ENCODE measurements around the gene LRRC15.

The LRRC15 gene

GRCh38 chr3:194364652-194365434 is 4.7 kb downstream of the LRRC15 start:
- DNase-seq (ENCODE audit: low read depth, low spot score) = peak; percentile 40

DNA sequence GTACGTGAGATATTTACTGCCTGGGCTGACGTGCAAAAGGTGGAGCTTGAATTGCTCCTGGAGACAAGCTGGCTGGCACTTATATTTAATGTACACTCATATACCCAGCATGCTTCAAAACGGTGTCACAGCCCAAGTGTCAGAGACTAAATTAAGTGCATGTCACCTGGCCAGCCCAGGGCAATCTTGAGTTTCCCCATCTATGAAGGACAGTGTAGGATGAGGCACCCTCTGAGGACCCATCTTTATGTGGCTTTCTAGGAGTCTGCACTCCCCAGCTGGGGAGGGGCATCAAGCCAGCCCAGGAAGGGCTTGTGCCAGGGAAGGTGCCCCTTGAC is 5.3 kb downstream of the LRRC15 start:
- no peak for DNase-seq (ENCODE audit: low read depth, low spot score)

DNA sequence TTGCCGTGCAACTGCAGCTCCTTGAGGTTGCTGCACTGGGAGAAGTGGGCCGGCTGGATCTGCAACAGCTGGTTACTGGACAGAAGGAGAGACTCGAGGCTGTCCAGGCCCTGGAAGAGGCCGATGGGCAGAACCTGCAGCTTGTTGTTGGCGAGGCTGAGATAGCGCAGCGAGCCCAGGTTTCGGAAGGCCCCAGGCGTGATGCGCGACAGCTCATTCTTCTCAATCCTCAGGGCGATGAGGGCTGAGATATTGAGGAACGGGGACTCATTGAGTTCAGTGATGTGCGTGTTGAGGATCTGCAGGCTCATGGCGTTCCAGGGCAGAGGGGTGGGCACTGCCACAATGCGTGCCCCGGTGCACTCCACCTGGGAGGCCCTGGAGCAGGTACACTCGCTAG is 9.0 kb downstream of the LRRC15 start:
- no peak for DNase-seq (ENCODE audit: low read depth, low spot score)

GRCh38 chr3:194357681-194358080 is 11.9 kb downstream of the LRRC15 start:
- DNase-seq (ENCODE audit: low read depth, low spot score) = no peak

DNA sequence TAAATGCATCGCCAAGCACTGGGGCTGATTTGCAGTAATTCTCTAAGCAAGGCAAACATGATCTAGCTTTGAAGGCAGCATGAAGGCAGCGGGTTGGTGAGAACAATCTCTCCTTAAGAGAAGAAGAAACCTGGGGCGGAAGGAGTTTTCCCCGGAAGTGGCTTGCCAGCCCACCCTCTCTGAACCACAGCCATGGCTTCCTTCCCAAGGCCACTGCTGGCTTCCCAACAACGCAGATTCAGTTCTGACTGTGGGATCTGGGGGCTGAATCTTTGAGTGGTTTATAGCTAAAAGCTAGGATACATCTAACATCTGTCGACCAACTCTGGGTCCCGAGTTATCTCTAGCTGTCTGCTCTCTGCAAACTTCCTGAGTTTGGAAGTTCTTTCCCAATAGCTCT is 14.2 kb downstream of the LRRC15 start:
- DNase-seq (ENCODE audit: low read depth, low spot score) = no peak

DNA sequence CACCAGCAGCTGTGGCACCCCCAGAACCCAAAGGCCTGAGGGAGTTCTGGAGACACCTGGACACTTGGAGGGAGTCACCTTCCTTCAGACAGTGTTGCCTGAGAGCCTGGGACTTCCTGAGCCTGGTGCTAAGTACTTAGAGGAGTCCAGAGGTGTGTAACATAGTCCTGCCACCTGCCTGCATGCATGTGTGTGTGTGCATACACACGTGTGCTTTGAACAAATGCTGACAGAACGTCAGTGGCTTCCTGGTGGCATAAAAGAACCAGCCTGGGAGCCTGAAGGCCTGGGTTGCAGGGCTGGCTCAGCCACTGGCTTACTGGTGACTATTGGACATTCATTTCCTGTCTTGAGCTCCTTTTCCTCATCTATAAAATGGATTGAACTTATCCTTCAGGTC is 15.2 kb downstream of the LRRC15 start:
- DNase-seq (ENCODE audit: low read depth, low spot score) = no peak

DNA sequence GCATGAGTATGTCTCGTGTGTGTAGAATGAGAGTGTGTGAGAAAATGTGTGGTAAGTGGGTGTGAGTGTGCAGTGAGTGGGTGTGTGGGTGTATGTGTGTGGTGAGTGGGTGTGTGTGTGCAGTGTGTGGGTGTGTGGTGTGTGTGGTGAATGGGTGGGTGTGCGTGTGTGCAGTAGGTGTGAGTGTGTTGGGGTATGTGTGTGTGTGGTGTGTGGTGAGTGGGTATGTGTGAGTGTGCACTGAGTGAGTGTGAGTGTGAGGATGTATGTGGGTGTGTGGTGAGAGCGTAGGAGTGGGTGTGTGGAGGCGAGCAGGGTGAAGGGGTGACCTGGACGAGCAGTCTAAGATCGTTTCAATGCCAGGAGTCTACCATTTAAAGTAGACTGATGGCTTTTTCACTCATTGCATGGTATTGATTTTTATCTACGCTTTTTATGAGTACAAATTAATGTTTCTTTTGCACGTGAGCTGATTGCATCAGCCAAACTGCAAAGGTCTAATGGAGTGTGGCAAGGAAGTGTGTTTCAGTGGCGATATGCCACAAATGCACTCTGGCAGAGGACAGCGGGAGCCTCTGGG is 16.8 kb downstream of the LRRC15 start:
- DNase-seq (ENCODE audit: low read depth, low spot score) = no peak

GRCh38 chr3:194351952-194352536 is 17.5 kb downstream of the LRRC15 start:
- no peak for DNase-seq (ENCODE audit: low read depth, low spot score)

GRCh38 chr3:194351080-194351672 is 18.4 kb downstream of the LRRC15 start, which contains the start of gene CPN2:
Gene CPN2, minus strand, starts transcription at chr3:194351328. Its CDS starts 8,626 bp downstream, at chr3:194342702.
- no peak for DNase-seq (ENCODE audit: low read depth, low spot score)

DNA sequence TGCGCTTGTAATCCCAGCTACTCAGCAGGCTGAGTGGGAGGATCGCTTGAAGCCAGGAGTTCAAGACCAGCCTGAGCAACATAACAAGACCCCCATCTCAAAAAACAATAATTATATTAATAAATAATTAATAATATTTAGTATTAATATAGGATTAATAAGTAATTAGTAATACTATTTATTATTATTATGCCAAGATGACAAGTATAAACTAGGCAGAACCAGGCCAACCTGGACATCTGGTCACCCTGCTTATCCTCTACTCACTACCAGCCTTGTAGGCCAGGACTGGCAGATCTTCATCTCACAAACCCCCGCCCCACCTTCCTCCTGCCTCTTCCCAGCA is 18.8 kb downstream of the LRRC15 start:
- no peak for DNase-seq (ENCODE audit: low read depth, low spot score)

- no peak for DNase-seq (ENCODE audit: low read depth, low spot score)
These were observed 21.2 kb downstream of the LRRC15 start for GRCh38 chr3:194348354-194348753.

GRCh38 chr3:194346621-194347020 is 22.9 kb downstream of the LRRC15 start:
- no peak for DNase-seq (ENCODE audit: low read depth, low spot score)

- DNase-seq (ENCODE audit: low read depth, low spot score) = no peak
These were observed 23.5 kb downstream of the LRRC15 start for GRCh38 chr3:194346035-194346434.

DNA sequence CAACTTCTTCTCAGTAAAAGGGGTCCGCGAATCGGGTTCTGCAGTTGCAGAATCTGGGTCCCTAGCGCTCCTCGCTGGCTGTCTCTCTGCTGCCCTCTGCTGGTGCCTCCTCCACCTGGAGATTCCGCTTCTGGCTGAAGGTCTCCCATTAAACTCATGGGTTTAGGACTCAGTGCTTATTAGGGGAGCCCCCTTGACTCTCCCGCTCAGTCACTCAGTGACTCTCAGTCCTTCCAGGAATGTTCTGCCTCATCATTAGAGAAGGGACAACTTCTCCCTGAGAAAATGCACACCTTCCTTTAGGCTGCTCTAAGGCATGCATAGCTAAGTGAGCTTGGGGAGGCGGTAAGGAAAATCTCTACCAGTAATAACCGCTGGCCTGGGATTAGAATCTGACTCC is 25.5 kb downstream of the LRRC15 start:
- no peak for DNase-seq (ENCODE audit: low read depth, low spot score)

GRCh38 chr3:194343561-194343893 is 26.0 kb downstream of the LRRC15 start:
- DNase-seq (ENCODE audit: low read depth, low spot score) = no peak

DNA sequence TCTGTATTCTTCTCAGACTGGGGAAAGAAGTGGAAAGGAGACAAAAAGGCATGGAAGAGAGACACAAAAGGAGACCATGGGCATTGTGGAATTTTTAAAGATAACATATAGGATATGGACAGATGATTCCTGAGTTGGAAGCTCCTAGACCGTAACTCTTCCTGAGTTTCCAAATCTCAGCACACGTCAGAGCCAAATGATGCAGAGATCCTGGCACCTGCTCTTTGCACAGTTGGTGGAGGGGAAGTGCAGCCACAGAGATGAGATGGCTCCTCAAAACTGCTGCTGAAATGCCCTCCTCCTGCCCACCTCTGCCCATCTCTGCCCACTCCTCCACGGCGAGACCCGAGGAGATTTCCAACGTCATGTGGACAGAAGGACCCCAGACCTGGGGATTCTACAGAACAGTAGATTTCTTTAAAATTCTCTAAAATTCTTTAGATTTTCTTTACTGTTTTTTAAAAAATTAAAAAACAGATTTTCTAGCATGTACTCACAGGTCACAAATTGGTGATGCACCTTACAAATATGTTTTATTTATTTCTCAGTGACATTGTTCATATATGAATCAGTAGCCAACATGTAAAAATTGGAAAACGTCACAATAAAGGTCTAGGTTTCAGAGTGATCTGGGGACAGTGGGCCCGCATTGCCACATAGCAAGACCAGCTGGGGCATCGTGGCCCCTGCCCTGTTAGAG is 26.5 kb downstream of the LRRC15 start:
- DNase-seq (ENCODE audit: low read depth, low spot score) = no peak

GRCh38 chr3:194340757-194341400 is 28.7 kb downstream of the LRRC15 start:
- DNase-seq (ENCODE audit: low read depth, low spot score) = no peak

DNA sequence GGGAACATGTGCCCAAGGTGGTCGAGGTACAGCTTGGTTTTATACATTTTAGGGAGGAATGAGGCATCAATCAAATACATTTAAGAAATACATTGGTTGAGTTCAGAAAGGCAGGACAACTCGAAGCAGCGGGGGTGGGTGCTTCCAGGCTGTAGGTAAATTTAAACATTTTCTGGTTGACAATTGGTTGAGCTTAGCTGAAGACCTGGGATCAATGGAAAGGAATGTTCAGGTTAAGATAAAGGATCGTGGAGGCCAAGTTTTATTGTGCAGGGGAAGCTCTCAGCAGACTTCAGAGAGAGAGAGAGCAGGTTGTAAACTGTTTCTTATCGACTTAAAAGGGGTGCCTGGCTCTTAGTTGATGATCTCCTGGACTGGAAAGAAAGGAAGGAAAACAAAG is 29.7 kb downstream of the LRRC15 start:
- no peak for DNase-seq (ENCODE audit: low read depth, low spot score)

DNA sequence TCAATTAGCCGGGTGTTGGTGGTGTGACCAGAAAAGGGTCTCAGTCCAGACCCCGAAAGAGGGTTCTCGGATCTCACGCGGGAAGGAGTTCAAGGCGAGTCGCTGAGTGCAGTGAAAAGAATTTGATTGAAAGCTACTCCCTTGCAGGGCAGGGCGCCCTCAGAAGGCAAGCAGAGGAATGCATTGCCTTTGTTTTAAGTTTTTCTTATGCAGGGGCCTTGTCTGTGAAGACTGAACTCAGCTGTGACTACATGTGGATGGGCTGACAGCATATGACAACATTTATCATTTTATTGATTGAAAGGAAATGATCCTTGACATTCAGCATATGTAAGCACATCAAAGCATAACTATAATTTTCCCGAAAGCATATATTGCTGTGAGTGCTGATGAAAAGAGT is 30.2 kb downstream of the LRRC15 start:
- DNase-seq (ENCODE audit: low read depth, low spot score) = no peak

GRCh38 chr3:194337965-194338753 is 31.4 kb downstream of the LRRC15 start:
- no peak for DNase-seq (ENCODE audit: low read depth, low spot score)
